Ectodermal cell (in vitro differentiated cells): Measurements from ENCODE around the gene EDN2.

Experiments used
- H3K27ac ChIP-seq: 2 replicates; pipeline ENCODE4 v1.7.0; 2013; ENCODE audit warnings: mild to moderate bottlenecking, low read depth, low read length; ENCODE audit not compliant: insufficient read depth, poor library complexity, severe bottlenecking
- H3K27me3 ChIP-seq: 2 replicates; pipeline ENCODE4 v1.7.0; 2013; ENCODE audit warnings: mild to moderate bottlenecking, low read length; ENCODE audit not compliant: insufficient read depth, control insufficient read depth, poor library complexity, severe bottlenecking
- H3K36me3 ChIP-seq: one replicate; pipeline ENCODE4 v1.7.0; 2013; ENCODE audit warnings: low read length; ENCODE audit not compliant: control insufficient read depth, insufficient read depth
- H3K4me1 ChIP-seq: one replicate; pipeline ENCODE4 v1.7.0; 2013; ENCODE audit warnings: low read length; ENCODE audit not compliant: control insufficient read depth, insufficient read depth
- H3K4me3 ChIP-seq: 2 replicates; pipeline ENCODE4 v1.7.0; 2013; ENCODE audit warnings: low read depth, low read length, control low read depth; ENCODE audit not compliant: insufficient read depth
- H3K9me3 ChIP-seq: 2 replicates; pipeline ENCODE4 v1.7.0; 2013; ENCODE audit warnings: mild to moderate bottlenecking, low read length, moderate library complexity; ENCODE audit not compliant: control insufficient read depth
- WGBS, 2 experiments: methylation state at CpG; one replicate each; pipeline ENCODE4 v1.1.7; 2013; ENCODE audit warnings: missing lambda C conversion rate in 2 of 2; 5-methylcytosine and 5-hydroxymethylcytosine counted together

EDN2 gene

DNA sequence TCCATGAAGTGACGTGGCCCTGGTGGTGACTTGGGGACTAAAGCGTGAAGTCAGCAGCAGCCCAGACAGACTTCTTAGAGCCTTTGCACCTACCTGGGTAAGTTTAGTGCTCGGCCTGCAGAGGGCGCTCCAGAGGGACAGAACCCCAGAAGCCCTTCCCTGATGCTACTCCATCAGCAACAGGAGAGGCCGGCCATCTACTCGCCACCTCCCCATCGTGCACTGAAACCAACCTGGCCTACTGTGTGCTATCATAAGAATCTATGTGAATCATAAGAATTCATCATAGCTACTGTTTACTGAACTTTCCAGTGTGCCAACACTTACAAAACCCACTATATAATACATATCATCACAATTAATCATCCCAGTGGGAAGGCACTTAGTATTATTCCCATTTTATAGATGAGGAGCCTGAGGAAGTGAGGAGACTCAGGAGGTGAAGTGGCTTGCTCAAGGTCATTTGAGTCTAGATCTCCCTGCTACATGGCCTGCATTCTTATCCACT, 7.9 kb upstream of the EDN2 start:
- H3K27ac ChIP-seq: no peak overlapping the region
- H3K4me3 ChIP-seq: no peak overlapping the region
- no peaks in the 10 kb centered on the region for H3K9me3 ChIP-seq
- H3K4me1 ChIP-seq: peaks cover 31% of the 10 kb centered on the region
- no peaks in the 10 kb centered on the region for H3K36me3 ChIP-seq
- 75% methylated on average over 7 of the region's 7 CpGs for WGBS, 2 experiments
- H3K27me3 ChIP-seq: no peaks in the 10 kb centered on the region

DNA sequence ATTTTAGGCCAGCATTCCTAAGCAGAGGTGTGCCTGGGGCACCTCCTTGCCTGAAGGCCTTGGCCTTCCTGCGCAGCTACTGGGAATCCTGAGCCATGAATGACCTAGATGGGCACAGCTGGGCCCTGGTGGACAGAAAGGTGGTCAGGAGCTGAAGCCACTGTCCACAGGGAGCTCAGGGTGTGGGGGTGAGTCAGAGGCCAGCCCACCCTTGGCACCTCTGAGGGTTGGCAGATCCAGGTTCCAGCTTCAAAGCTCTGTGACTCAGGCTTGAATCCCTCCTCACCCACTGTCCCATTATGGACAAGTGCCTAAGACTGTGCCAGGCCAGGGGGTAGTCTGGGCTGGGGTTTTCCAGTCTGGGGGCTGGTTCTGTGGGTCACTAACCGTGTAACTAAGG, 6.4 kb upstream of the EDN2 start:
- WGBS, 2 experiments: 94 to 96% methylated on average over 2 of the region's 2 CpGs

DNA sequence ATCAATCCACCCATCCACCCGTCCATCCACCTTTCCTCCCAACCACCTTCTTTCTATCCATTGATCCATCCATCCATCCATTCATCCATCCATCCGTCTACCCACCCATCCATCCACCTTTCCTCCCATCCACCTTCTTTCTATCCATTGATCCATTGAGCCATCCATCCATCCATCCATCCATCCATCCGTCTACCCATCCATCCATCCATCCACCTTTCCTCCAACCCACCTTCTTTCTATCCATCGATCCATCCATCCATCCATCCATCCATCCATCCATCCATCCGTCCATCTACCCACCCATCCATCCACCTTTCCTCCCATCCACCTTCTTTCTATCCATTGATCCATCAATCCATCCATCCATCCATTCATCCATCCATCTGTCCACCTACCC, 5.1 kb upstream of the EDN2 start:
- H3K36me3 ChIP-seq: no peaks in the 10 kb centered on the region
- WGBS, 2 experiments: 89 to 90% methylated on average over 5 of the region's 5 CpGs
- H3K4me3 ChIP-seq: no peak overlapping the region
- peaks cover 36% of the 10 kb centered on the region for H3K4me1 ChIP-seq
- H3K27me3 ChIP-seq: no peaks in the 10 kb centered on the region
- no peak overlapping the region for H3K27ac ChIP-seq
- no peaks in the 10 kb centered on the region for H3K9me3 ChIP-seq

More for the DNA sequence above, 6.4 kb upstream of the EDN2 start:
- H3K9me3 ChIP-seq: no peaks in the 10 kb centered on the region
- H3K27ac ChIP-seq: no peak overlapping the region
- H3K36me3 ChIP-seq: no peaks in the 10 kb centered on the region
- peaks cover 34% of the 10 kb centered on the region for H3K4me1 ChIP-seq
- H3K4me3 ChIP-seq: no peak overlapping the region
- H3K27me3 ChIP-seq: no peaks in the 10 kb centered on the region

DNA sequence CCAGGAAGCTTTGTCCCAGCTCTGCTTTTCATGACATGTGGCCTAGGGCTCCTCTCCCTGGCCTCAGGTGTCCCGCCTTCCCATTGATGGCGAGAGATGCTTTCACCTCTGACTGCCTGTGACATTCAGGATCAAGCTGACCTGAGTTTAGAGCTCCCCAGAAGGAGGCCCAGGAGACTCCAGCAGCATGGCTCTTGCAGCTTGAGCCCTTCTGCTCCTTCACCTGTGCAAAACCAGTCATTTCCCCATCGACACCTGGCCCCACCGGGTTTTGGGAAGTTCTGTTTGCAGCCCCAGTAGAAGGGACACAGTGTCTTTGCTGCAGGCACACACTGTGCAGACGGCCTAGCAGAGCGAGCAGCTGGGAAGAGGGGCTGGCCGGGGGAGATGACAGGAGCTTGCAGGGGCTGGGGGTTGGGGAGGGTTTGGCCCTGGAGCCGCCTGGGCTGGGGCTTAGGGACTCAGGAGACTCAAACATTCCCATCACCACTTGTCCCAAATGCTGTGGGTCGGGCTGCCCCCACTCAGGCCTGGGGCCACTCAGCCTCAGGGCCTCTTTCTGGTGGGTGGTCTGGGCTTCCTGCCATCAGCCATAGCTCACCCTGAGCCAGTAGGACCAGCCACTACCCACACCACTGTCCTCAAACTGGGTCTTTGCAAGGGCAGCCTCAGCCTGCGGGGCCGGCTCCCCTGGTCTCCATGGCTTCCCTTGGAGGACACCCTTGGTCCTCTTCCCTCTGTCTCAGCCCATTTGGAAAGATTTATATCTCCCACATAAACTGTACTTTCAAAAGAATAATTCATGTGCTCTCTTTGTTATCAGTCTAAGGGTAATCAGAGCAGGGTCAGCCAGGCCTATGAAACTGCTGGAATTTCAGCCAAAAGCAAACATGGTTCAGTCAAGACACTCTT, 3.8 kb upstream of the EDN2 start:
- Histone ChIP-seq H3K27me3 (no peaks in the 10 kb centered on the region), H3K4me1 (peaks cover 36% of the 10 kb centered on the region), H3K36me3 (no peaks in the 10 kb centered on the region), H3K27ac (no peak overlapping the region), H3K4me3 (no peak overlapping the region), H3K9me3 (no peaks in the 10 kb centered on the region)
- WGBS, 2 experiments: 71 to 76% methylated on average over 11 of the region's 11 CpGs

DNA sequence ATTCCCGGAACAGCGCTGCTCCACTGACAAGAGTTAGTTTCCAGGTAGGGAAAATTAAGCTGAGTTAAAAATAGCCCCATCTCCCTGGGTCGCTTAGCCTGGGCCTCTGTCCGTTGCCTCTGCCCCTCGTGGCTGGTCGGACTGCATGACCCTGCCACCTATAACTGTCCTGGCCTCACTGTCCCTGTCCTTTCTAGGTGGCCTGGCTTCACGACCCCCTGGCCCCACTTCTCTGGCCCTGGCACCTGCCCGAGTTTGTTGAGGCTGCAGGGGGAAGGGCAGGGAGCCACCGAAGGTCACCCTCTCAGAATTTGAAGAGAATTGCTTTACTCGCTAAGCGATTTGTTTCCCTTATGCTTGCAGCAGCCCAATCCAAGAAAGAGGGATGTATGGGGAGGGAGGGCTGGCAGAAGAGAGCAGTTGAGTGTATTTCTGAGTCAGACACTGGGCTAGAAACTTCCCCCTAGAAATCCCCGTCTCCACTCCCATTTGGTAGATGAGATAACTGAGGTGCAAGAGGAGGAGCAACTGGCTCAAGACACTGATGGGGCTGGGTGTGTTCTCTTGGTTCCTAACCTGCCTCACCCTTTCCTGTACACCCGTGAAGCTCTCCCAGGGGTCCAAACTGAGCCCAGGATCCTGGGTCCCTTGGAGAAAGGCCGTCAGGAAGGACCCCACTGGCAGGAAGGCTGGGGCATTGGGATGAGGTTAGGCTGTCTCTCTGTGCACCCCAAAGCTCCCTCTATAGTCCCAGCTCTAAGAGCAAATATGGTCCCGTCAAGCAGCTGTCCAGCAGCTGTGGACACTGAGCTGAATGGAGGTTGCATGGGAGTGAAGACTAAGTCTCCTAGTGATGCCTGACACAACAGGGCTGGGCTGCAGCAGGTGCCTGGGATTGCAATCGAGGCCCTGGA, 2.9 kb upstream of the EDN2 start:
- H3K9me3 ChIP-seq: no peaks in the 10 kb centered on the region
- no peaks in the 10 kb centered on the region for H3K27me3 ChIP-seq
- H3K27ac ChIP-seq: peak overlapping the region; percentile 53
- H3K36me3 ChIP-seq: no peaks in the 10 kb centered on the region
- 42 to 45% methylated on average over 16 of the region's 16 CpGs for WGBS, 2 experiments
- H3K4me1 ChIP-seq: peaks cover 42% of the 10 kb centered on the region
- H3K4me3 ChIP-seq: peak overlapping the region; percentile 3

DNA sequence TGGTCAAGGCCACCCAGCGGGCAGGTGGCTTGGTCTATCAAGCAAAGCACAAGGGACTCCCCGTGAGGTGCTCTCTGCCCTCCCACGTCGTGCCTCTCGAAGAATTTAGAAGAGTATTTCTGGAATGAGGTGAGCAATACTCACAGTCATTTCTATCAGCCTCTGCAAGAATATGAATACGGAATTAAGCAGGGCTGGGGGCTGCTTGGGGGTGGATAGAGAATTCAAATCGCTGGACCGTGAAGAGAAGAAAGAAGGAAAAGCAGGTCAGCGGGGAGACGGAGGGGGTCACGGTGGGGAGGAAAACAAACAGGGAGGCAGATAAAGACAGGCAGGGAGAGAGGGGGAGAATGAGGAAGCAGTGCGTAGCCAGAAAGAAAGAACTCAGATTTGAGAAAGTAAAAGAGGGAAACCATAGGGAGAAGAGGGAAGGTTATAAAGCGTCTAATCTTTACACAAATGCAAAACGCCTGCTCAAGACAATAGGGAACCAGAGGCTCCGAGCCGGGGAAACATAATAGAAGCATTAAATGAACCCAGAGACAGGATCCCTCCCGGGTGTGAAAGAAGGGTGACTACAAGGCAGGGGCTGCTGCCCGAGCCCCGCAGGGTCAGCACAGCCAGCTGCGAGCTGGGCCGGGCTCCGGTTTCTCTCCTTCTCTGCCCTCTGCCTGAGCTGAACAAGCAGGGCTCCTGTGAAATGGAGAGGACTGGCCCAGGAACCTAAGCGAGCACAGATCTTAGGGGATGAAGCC, 2.1 kb upstream of the EDN2 start:
- Histone ChIP-seq H3K4me1 (peaks cover 42% of the 10 kb centered on the region), H3K9me3 (no peaks in the 10 kb centered on the region), H3K27me3 (no peaks in the 10 kb centered on the region), H3K27ac (peak overlapping the region; percentile 53), H3K36me3 (no peaks in the 10 kb centered on the region), H3K4me3 (peak overlapping the region; percentile 11)
- WGBS, 2 experiments: 3 to 4% methylated on average over 23 of the region's 23 CpGs

DNA sequence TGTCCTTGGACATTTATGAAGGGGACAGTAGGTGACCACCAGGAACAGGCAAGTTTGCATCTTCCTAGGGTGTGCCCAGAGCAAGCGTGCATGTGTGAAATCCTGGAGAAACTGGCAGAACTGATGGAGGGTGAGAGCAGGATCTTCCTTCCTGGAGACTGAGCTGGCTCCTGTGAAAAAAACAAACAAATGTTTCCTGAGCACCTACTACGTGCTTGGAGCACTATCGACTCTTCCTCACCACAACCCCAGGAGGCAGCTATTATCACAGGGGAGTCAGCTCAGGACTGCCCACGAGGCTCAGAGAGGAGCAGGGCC, 1.5 kb upstream of the EDN2 start:
- H3K9me3 ChIP-seq: no peaks in the 10 kb centered on the region
- no peak overlapping the region for H3K4me3 ChIP-seq
- H3K27me3 ChIP-seq: no peaks in the 10 kb centered on the region
- no peak overlapping the region for H3K27ac ChIP-seq
- WGBS, 2 experiments: 32 to 34% methylated on average over 4 of the region's 4 CpGs
- H3K4me1 ChIP-seq: peaks cover 42% of the 10 kb centered on the region
- H3K36me3 ChIP-seq: no peaks in the 10 kb centered on the region

DNA sequence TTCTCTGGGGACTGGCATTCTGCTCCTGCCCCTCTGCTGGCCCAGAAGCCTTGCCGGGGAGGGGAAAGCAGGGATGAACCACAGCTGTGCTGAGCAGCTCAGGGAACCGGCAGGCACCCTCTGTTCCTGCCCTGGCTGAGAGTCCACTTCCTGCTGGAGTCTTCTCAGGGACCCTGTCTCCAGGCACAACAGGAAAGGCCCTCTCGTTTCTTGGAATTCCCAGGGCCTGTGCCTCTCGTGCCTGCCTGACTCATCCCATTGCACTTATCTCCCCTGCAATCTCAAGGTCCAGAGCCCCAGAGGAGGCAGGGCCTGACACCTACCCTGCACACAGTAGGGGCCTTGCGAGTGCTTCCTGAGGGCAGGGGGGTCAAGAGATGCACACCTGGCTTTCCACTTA, 1.1 kb upstream of the EDN2 start:
- Histone ChIP-seq H3K36me3 (no peaks in the 10 kb centered on the region), H3K27me3 (no peaks in the 10 kb centered on the region), H3K4me3 (no peak overlapping the region), H3K4me1 (peaks cover 42% of the 10 kb centered on the region), H3K27ac (no peak overlapping the region), H3K9me3 (no peaks in the 10 kb centered on the region)
- WGBS, 2 experiments: 48% methylated on average over 5 of the region's 5 CpGs

DNA sequence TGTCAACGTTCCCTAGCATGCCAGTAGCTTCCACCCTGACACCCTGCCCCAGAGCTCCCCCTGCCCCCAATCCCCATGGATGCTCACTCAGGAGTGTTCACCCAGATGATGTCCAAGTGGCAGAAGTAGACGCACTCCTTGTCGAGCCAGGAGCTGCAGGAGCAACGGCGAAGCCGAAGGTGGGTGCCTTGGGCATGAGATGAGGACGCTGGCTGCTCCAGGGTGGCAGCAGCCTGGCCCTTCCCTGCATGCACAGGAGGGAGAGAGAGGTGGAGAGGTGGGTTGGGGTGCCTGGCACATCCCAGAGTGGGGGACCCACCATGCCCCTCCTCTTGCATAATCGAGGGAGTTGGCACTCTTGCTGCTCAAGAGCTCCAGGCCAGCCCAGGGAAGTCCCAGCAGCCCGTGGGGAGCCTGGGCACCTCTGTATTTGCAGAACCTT, 502 bp downstream of the EDN2 start:
- WGBS, 2 experiments: 85 to 86% methylated on average over 9 of the region's 9 CpGs
- peaks cover 39% of the 10 kb centered on the region for H3K4me1 ChIP-seq
- no peak overlapping the region for H3K4me3 ChIP-seq
- H3K36me3 ChIP-seq: no peaks in the 10 kb centered on the region
- H3K9me3 ChIP-seq: no peaks in the 10 kb centered on the region
- H3K27me3 ChIP-seq: no peaks in the 10 kb centered on the region
- H3K27ac ChIP-seq: no peak overlapping the region
